HepG2 (cell line): ENCODE results near the gene CCS. TPM values are rescaled to one million over a fixed set of nuclear protein-coding genes. Genes with fewer than 3 reads are reported as not detected.
A peak's percentile ranks its signal among the peaks of the same experiment; 100 is the strongest.

Experiments
- CEBPB ChIP-seq: IDR thresholded peaks from 2 replicates; pipeline ENCODE4 v1.6.1; 2011; ENCODE audit warnings: low read depth, low read length, improper control_type of control experiment, borderline replicate concordance
- GABPA ChIP-seq, 2 experiments: IDR thresholded peaks; 2 replicates each; pipeline ENCODE4 v1.6.1; 2011 to 2016; ENCODE audit warnings: low read depth in 2 of 2, low read length in 1 of 2, missing biosample characterization in 1 of 2, missing genetic modification characterization in 1 of 2
- GFI1 ChIP-seq: sonication (generic); formaldehyde crosslinking; IDR thresholded peaks from 2 replicates; pipeline ENCODE4 v1.5.0; 2020; ENCODE audit warnings: missing genetic modification reagents, mild to moderate bottlenecking, borderline replicate concordance
- GLI4 ChIP-seq: sonication (generic); formaldehyde crosslinking; IDR thresholded peaks from 2 replicates; pipeline ENCODE4 v1.5.1; 2020; ENCODE audit warnings: missing genetic modification reagents, mild to moderate bottlenecking, moderate library complexity, borderline replicate concordance
- HES4 ChIP-seq: sonication (generic); formaldehyde crosslinking; IDR thresholded peaks from 2 replicates; pipeline ENCODE4 v1.9.0; 2021; ENCODE audit warnings: mild to moderate bottlenecking, missing genetic modification reagents, borderline replicate concordance
- SIN3A ChIP-seq: IDR thresholded peaks from 2 replicates; pipeline ENCODE4 v1.6.1; 2011; ENCODE audit warnings: low read depth, mild to moderate bottlenecking, control low read depth, low read length, borderline replicate concordance
- SNRNP70 ChIP-seq: fragments of 200-400 bp; formaldehyde crosslinking; IDR thresholded peaks from 2 replicates; pipeline ENCODE4 v1.6.1; 2017; ENCODE audit warnings: mild to moderate bottlenecking, low read depth, low read length, moderate library complexity
- SP5 ChIP-seq: IDR thresholded peaks from 2 replicates; pipeline ENCODE4 v1.6.1; 2016; ENCODE audit warnings: low read depth, borderline replicate concordance
- ZMYM4 ChIP-seq: sonication (generic); formaldehyde crosslinking; IDR thresholded peaks from 2 replicates; pipeline ENCODE4 v1.8.1; 2023; ENCODE audit warnings: mild to moderate bottlenecking, missing genetic modification reagents
- ZNF557 ChIP-seq: sonication (generic); formaldehyde crosslinking; IDR thresholded peaks from 2 replicates; pipeline ENCODE4 v1.4.0; 2020; ENCODE audit warnings: missing genetic modification reagents
- ZNF607 ChIP-seq: sonication (generic); formaldehyde crosslinking; IDR thresholded peaks from 2 replicates; pipeline ENCODE4 v1.5.1; 2020; ENCODE audit warnings: missing genetic modification reagents, mild to moderate bottlenecking, borderline replicate concordance
- ZNF749 ChIP-seq: sonication (generic); formaldehyde crosslinking; IDR thresholded peaks from 2 replicates; pipeline ENCODE4 v1.8.0; 2022; ENCODE audit warnings: mild to moderate bottlenecking, missing genetic modification reagents, moderate library complexity, borderline replicate concordance
- ZNF839 ChIP-seq: sonication (generic); formaldehyde crosslinking; IDR thresholded peaks from 2 replicates; pipeline ENCODE4 v1.4.0; 2020; ENCODE audit warnings: missing genetic modification reagents, mild to moderate bottlenecking, borderline replicate concordance
- ZSCAN25 ChIP-seq: sonication (generic); formaldehyde crosslinking; IDR thresholded peaks from 2 replicates; pipeline ENCODE4 v1.8.0; 2022; ENCODE audit warnings: mild to moderate bottlenecking, missing genetic modification reagents
- ZZZ3 ChIP-seq: sonication (generic); formaldehyde crosslinking; IDR thresholded peaks from 2 replicates; pipeline ENCODE4 v1.4.0; 2020; ENCODE audit warnings: missing genetic modification reagents, mild to moderate bottlenecking, borderline replicate concordance
- polyA plus RNA-seq, 8 experiments: library from polyadenylated mRNA; depleted of rRNA in 3 of 8; stranded (reverse) in 7 of 8; unstranded in 1 of 8; fragments of >200 nt; fragmentation: Illumina TruSeq in 4 of 8; extraction: Trizol in 4 of 8; gene quantifications; 2 replicates each; pipeline versions ENCODE4 v1.2.1 to v1.2.3, GENCODE V29; 2011 to 2016; ENCODE audit warnings: low read depth in 4 of 8, missing spikeins in 1 of 8, mixed read lengths in 1 of 8; ENCODE audit not compliant: insufficient read depth in 1 of 8
- total RNA-seq, 5 experiments: library from RNA; depleted of rRNA; stranded (reverse); fragments of >200 nt; fragmentation: Illumina TruSeq; extraction: Trizol; gene quantifications; 2 replicates each; pipeline ENCODE4 v1.2.3, GENCODE V29; 2016; ENCODE audit warnings: low read depth in 1 of 5
- TF ChIP-seq, protein P1 (sequence below): IDR thresholded peaks from 2 replicates; pipeline ENCODE4 v1.6.1; 2016; ENCODE audit warnings: low read depth, missing genetic modification reagents, missing compliant biosample characterization
- TF ChIP-seq, protein P2 (sequence below): sonication (generic); IDR thresholded peaks from 2 replicates; pipeline ENCODE4 v1.6.1; 2016; ENCODE audit warnings: low read depth, borderline replicate concordance

CCS gene
- total and polyA plus RNA-seq, 2 of the 13 experiments (the other 11 are each of a cell fraction or from before 2014, with no cell fraction given), result 25.4 to 44.6 TPM

DNA sequence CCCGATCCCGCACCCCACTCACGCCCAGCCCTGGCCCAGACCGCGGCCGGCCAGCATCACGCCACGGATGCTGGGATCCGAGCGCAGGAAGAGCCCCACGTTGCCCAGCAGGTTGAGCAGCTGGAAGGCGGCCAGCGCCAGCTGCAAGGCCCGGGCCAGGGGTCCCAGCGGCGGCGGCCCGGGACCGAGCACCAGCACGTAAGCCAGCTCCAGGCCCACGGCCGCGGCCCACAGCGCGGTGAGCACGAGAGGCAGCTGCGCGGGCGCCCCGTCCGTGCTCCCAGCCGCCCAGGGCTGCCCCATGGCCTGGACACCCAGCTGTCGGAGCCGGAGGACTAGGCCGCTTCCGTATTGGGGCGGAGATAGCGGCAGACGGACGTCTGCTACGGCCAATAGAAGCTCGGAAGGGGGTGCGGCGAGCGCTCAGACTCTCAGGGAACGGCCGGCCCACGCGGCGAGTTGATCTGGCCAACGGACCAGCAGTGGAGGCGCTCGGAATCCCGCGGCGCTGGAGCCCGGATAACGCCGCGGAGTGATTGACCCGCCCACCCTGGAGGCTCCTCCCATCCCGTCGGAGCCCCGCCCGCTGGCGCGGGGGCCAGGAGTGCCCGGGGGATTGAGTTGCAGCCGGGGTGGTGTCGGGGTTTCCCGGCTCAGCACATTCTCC, 47.2 kb upstream of the CCS start, which contains the start of gene ZDHHC24 (continued):
- TF ChIP-seq, protein P1, sequence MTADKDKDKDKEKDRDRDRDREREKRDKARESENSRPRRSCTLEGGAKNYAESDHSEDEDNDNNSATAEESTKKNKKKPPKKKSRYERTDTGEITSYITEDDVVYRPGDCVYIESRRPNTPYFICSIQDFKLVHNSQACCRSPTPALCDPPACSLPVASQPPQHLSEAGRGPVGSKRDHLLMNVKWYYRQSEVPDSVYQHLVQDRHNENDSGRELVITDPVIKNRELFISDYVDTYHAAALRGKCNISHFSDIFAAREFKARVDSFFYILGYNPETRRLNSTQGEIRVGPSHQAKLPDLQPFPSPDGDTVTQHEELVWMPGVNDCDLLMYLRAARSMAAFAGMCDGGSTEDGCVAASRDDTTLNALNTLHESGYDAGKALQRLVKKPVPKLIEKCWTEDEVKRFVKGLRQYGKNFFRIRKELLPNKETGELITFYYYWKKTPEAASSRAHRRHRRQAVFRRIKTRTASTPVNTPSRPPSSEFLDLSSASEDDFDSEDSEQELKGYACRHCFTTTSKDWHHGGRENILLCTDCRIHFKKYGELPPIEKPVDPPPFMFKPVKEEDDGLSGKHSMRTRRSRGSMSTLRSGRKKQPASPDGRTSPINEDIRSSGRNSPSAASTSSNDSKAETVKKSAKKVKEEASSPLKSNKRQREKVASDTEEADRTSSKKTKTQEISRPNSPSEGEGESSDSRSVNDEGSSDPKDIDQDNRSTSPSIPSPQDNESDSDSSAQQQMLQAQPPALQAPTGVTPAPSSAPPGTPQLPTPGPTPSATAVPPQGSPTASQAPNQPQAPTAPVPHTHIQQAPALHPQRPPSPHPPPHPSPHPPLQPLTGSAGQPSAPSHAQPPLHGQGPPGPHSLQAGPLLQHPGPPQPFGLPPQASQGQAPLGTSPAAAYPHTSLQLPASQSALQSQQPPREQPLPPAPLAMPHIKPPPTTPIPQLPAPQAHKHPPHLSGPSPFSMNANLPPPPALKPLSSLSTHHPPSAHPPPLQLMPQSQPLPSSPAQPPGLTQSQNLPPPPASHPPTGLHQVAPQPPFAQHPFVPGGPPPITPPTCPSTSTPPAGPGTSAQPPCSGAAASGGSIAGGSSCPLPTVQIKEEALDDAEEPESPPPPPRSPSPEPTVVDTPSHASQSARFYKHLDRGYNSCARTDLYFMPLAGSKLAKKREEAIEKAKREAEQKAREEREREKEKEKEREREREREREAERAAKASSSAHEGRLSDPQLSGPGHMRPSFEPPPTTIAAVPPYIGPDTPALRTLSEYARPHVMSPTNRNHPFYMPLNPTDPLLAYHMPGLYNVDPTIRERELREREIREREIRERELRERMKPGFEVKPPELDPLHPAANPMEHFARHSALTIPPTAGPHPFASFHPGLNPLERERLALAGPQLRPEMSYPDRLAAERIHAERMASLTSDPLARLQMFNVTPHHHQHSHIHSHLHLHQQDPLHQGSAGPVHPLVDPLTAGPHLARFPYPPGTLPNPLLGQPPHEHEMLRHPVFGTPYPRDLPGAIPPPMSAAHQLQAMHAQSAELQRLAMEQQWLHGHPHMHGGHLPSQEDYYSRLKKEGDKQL, result no peak
- TF ChIP-seq GABPA (IDR thresholded peaks at IDR 0.05; ENCODE audit: low read depth, low read length) (peak; percentile 41), GABPA (CRISPR knock-in tag; IDR thresholded peaks at IDR 0.05; ENCODE audit: low read depth) (peak; percentile 65), GFI1 (no peak), ZMYM4 (CRISPR knock-in tag) (no peak), ZZZ3 (CRISPR knock-in tag) (peak; percentile 47; the same call in 1 of the 2 replicates), ZNF557 (CRISPR knock-in tag) (no peak), HES4 (CRISPR knock-in tag) (peak; percentile 35; the same call in 1 of the 2 replicates), ZNF749 (CRISPR knock-in tag) (peak; percentile 36; the same call in 1 of the 2 replicates), ZSCAN25 (0 out of 2 replicates have a peak, but pooled peaks have one; percentile 19), SNRNP70 (no peak), GLI4 (CRISPR knock-in tag) (0 out of 2 replicates have a peak, but pooled peaks have one; percentile 24), CEBPB (no peak), ZNF839 (CRISPR knock-in tag) (no peak; the same call in 1 of the 2 replicates), SP5 (CRISPR knock-in tag) (peak; percentile 24; the same call in 1 of the 2 replicates), ZNF607 (CRISPR knock-in tag) (no peak; the same call in 1 of the 2 replicates), SIN3A (peak; percentile 88)
- TF ChIP-seq, protein P2, sequence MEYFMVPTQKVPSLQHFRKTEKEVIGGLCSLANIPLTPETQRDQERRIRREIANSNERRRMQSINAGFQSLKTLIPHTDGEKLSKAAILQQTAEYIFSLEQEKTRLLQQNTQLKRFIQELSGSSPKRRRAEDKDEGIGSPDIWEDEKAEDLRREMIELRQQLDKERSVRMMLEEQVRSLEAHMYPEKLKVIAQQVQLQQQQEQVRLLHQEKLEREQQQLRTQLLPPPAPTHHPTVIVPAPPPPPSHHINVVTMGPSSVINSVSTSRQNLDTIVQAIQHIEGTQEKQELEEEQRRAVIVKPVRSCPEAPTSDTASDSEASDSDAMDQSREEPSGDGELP, result peak; percentile 92; the same call in 1 of the 2 replicates
